GM12891 (cell line): Measurements from ENCODE around the gene NBAS.
"Not testable (repeated sequence)": the region's sequence is repeated elsewhere in the genome, so short reads cannot be mapped to it uniquely, and the experiment has no call there.

Experiments
- DNase-seq: peaks from one replicate; pipeline ENCODE4 v3.0.0; 2011; ENCODE audit warnings: low spot score; ENCODE audit not compliant: insufficient read length
- FAIRE-seq: peaks from 2 replicates; lab custom pipeline; 2011; peaks lifted over from hg19 to GRCh38; lab: Jason Lieb, UNC
- PAX5 ChIP-seq: IDR thresholded peaks from 2 replicates; pipeline ENCODE4 v1.6.1; 2011; ENCODE audit warnings: low read length, moderate library complexity, mild to moderate bottlenecking; ENCODE audit not compliant: insufficient read depth, severe bottlenecking
- POLR2A ChIP-seq: IDR thresholded peaks from 2 replicates; pipeline ENCODE4 v1.6.1; 2011; ENCODE audit warnings: low read depth, low read length, control low read depth
- POLR2AphosphoS5 ChIP-seq: IDR thresholded peaks from 2 replicates; pipeline ENCODE4 v1.6.1; 2011; ENCODE audit warnings: low read depth, low read length, control low read depth
- POU2F2 ChIP-seq: IDR thresholded peaks from 2 replicates; pipeline ENCODE4 v1.6.1; 2011; ENCODE audit warnings: low read depth, mild to moderate bottlenecking, control low read depth, low read length, moderate library complexity
- SPI1 ChIP-seq: IDR thresholded peaks from 2 replicates; pipeline ENCODE4 v1.6.1; 2011; ENCODE audit warnings: low read depth, low read length, control low read depth
- TAF1 ChIP-seq: IDR thresholded peaks from 2 replicates; pipeline ENCODE4 v1.6.1; 2011; ENCODE audit warnings: low read depth, low read length, control low read depth

Gene NBAS

DNA sequence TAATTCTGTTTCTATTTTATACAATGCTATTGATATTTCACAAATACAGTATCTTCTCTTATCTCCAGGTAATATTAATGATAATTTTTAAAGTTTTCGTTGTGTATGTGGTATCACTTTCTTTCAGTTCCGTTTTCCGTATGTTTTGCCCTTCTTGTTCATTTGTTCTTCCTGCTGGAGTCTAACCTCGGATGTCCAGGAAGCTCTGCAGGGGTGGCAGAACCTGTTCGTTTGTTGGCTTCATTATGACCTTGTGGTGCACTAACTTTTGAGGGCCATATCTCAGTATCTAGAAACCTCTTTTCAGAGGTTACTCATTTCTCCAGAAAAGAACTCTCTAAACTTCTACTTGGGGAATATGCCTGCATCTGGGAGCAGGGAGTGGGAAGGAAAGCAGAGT is 134.5 kb downstream of the NBAS start:
- no peak for FAIRE-seq
- no peak for DNase-seq
- no peak for TF ChIP-seq TAF1

DNA sequence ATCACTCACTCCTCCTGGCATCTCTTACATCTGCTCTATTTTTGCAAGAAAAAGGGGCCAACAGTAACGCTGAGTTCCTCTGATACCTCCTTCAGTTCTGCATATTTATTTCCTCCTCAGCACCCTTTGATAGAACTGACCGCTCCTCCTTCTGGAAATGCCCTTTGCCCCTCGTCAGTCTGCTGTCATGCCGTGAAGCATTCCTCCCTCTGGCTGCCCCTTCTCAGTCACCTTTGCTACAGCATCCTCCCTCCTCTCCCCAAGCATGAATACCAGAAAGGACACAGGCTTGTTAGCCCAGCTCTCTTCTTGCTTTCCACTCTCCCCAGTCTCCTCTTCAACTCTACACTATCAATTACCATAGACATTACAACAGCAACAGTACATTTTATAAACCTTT is 135.4 kb downstream of the NBAS start:
- TF ChIP-seq POU2F2 (no peak), POLR2A (no peak), TAF1 (no peak), POLR2AphosphoS5 (no peak)
- no peak for FAIRE-seq
- DNase-seq = no peak

DNA sequence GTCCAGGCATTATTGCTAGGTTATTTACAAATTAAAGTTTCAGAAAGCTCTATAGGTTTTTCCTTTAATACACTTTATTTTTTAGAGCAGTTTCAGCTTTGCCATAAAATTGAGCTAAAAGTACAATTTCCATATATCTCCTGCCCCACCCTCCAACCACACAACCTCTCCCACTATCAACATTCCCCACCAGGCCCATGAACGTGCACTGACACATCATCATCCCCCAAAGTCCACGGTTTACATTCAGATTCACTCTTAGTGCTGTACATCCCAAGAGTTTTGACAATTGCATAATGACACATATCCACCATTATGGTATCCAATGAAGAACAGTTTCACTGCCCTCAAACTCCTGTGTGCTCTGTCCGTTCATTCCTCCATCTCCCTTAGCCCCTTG is 139.4 kb downstream of the NBAS start:
- TF ChIP-seq TAF1 = no peak
- TF ChIP-seq POLR2AphosphoS5 = no peak
- TF ChIP-seq SPI1 = no peak
- no peak for TF ChIP-seq POLR2A
- no peak for TF ChIP-seq PAX5
- TF ChIP-seq POU2F2 = no peak
- no peak for FAIRE-seq
- no peak for DNase-seq

DNA sequence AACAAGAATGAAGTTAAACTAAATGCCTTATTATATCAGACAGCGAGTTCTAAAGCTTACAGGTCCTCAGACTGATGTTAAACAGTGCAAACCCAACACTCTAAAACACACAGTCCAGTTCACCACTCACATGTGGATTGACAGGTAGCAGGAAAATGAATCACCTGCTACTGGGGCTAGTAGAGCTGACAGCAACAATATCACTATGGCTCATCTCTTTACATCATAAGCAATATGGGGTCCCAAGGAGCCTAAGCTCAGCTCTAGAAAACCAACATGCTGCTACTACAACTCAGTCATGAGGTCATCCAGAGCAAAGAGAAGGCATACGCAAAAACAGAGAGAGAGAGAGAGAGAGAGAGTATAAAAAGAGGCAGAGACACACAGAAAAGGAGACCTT is 145.4 kb downstream of the NBAS start:
- DNase-seq (no peak), FAIRE-seq (peak; percentile 82)
- TF ChIP-seq POLR2A = no peak
- TF ChIP-seq SPI1 = no peak
- no peak for TF ChIP-seq TAF1
- no peak for TF ChIP-seq PAX5
- TF ChIP-seq POU2F2 = no peak
- TF ChIP-seq POLR2AphosphoS5 = no peak

DNA sequence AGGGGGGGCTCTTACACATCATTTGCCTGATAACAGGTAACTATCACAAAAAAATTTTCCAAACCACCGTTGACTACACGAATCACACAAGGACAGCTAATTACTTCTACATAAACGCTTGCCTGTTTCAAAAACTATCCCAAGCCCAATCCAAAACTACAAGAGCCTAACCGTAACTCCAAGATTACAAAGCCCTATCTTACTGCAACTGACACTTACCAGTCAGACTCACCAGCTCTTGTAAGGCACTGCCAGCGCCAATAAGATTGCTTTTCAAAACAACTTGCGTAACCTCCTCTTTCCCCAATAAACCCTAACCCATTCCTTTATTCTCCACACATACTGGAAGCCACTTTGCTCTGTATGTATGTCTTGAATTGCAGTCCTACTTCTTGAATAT is 148.4 kb downstream of the NBAS start:
- FAIRE-seq (no peak), DNase-seq (no peak)
- TF ChIP-seq POLR2A = no peak
- TF ChIP-seq PAX5 = no peak
- no peak for TF ChIP-seq SPI1
- TF ChIP-seq TAF1 = no peak
- TF ChIP-seq POU2F2 = no peak
- TF ChIP-seq POLR2AphosphoS5 = no peak

DNA sequence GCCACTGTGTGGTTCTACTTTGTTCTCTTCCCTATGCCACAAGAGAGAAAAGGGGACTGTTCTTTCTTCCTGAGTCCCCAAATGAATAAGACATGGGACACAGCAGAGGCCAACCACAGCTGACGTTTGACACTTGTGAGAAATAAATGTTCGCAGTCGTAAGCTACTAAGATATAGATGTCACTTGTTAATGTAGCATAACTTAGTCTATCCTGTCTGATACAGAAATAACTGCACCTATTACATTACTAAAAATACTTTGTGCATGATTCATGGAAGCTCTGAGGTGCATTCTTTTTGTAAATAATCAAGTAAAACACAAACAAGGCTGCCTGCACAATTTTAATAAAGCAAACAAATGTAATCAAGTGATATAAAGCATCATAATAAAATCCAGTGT is 148.8 kb downstream of the NBAS start:
- no peak for DNase-seq
- TF ChIP-seq SPI1 (no peak), POLR2A (no peak), POLR2AphosphoS5 (no peak), TAF1 (no peak), PAX5 (no peak), POU2F2 (no peak)
- no peak for FAIRE-seq

DNA sequence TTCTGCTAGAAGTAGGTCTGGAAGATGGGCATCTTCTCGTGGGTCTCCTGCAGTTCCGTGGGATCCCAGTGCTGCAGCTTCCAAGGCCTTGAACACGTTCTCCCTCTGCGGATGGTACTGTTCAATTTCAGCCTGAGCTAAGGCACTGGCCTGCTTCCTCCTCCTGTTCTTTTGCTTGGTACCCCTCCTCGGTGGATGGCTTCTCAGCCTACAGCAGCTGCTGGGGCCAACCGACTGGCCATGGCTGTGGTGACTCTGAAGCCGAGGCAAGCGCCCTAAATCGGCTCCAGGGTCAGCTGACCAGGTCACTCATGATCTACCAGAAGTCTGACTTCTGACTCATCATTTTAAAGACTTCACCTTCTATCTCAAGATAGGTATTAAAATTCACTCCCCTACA is 150.2 kb downstream of the NBAS start:
- TF ChIP-seq POLR2AphosphoS5 = no peak
- TF ChIP-seq SPI1 = no peak
- no peak for TF ChIP-seq POLR2A
- no peak for TF ChIP-seq PAX5
- no peak for TF ChIP-seq TAF1
- TF ChIP-seq POU2F2 = no peak
- FAIRE-seq (no peak), DNase-seq (no peak)

DNA sequence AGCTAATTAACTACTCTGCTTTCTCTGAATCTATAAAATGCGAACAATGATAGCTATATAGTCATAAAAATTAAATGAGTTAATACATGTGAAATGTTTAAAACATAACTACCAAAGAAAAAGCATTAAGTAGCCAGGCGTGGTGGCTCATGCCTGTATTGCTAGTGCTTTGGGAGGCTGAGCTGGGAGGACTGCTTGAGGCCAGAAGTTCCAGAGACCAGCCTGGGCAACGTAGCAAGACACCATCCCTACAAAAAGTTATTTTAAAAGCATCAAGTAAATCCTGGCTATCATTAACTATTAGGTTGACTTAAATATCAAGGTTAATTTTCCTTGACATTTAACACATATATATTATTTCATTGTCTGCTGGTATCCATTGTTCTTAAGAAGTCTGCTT is 152.4 kb downstream of the NBAS start:
- no peak for DNase-seq
- FAIRE-seq = no peak
- TF ChIP-seq SPI1 (no peak), POU2F2 (no peak), PAX5 (no peak), TAF1 (no peak), POLR2AphosphoS5 (no peak), POLR2A (no peak)

DNA sequence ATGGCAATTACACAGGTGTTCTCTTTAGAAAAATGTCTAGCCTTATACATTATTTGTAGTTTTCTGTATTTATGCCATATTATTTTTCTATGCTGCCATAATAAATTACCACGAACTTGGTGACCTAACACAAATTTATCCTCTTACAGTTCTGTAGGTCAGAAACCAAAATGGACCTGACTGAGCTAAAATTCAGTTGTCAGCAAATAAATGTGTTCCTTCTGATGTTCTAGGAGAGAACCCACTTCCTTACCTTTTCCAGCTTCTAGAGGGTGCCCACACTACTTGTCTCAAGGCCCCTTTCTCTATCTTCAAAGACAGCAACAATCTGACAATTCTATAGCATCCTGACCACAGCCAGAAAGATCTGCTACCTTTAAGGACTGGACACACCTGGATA is 153.5 kb downstream of the NBAS start:
- TF ChIP-seq TAF1 (no peak), PAX5 (no peak), POU2F2 (no peak), SPI1 (no peak), POLR2A (no peak), POLR2AphosphoS5 (no peak)

DNA sequence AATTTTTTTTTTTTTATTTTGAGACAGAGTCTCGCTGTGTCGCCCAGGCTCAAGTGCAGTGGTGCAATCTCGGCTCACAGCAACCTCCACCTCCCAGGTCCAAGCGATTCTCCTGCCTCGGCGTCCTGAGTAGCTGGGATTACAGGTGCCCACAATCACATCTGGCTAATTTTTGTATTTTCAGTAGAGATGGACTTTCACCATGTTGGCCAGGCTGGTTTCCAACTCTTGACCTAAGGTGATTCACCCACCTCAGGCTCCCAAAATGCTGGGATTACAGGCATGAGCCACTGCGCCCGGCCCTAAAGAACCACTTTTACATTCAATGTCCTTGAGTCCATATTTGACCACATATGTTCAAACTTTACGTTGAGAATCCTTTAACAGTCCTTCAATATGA is 156.6 kb downstream of the NBAS start:
- not testable (repeated sequence) for DNase-seq, FAIRE-seq

More for the DNA sequence above, 153.5 kb downstream of the NBAS start:
- FAIRE-seq = no peak
- DNase-seq = no peak

DNA sequence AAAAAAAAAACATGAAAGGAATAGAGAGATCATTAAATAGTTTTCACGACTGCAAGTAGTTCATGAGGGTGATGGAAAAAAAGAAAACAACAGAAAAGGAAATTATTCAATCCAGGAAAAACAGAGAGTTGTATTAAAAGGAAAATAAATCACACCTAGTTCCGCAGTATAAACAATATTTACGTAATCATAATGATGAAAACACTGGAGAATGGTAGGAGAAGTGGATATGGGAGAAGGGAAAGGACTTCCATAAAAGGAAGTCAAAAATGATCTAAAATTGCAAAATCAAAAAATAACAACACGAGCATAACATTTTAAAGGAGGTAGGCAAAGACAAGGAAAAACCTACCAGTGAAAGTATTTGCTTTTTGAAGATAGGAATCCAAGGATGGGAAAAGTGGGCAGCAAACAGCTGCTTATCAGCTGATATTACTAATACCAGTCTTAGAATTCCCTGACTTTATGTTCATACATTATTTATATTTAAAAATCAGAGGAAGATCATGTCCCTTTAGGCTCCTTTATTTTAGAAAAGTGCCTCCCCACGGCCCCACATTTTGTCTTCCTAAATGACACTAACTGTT is 160.8 kb downstream of the NBAS start:
- TF ChIP-seq TAF1 (no peak), POLR2AphosphoS5 (no peak), SPI1 (no peak), POLR2A (no peak)
- DNase-seq = no peak
- FAIRE-seq = no peak
